ENCODE results near the gene SYK. TPM values are rescaled to one million over a fixed set of nuclear protein-coding genes. Genes with fewer than 3 reads are reported as not detected.

SYK gene
- total RNA-seq, 1 donor from 2014 or later: 0.55 TPM

GRCh38 chr9:90795084-90795483 lies 6.5 kb upstream of the SYK start:
- TF ChIP-seq CTCF (IDR thresholded peaks at IDR 0.05): no peak
- Mint-ChIP-seq H3K27ac (ENCODE audit: unreplicated experiment) (no peak overlapping the region), H3K9me3 (ENCODE audit: low read depth) (peaks cover 5% of the 10 kb centered on the region), H3K4me3 (ENCODE audit: unreplicated experiment) (no peak overlapping the region), H3K36me3 (ENCODE audit: low read depth) (no peaks in the 10 kb centered on the region), H3K27me3 (ENCODE audit: low read depth) (peaks cover 30% of the 10 kb centered on the region), H3K4me1 (ENCODE audit: low read depth) (no peaks in the 10 kb centered on the region)
- no peak for DNase-seq (ENCODE audit: low spot score)

- Mint-ChIP-seq H3K27me3 (ENCODE audit: low read depth) (peaks cover 36% of the 10 kb centered on the region), H3K4me3 (ENCODE audit: unreplicated experiment) (no peak overlapping the region), H3K4me1 (ENCODE audit: low read depth) (no peaks in the 10 kb centered on the region), H3K27ac (ENCODE audit: unreplicated experiment) (no peak overlapping the region), H3K36me3 (ENCODE audit: low read depth) (no peaks in the 10 kb centered on the region), H3K9me3 (ENCODE audit: low read depth) (peaks cover 5% of the 10 kb centered on the region)
- no peak for DNase-seq (ENCODE audit: low spot score)
- no peak for TF ChIP-seq CTCF (IDR thresholded peaks at IDR 0.05)
Observed at GRCh38 chr9:90795871-90796317, 5.7 kb upstream of the SYK start.

- peaks cover 54% of the 10 kb centered on the region for H3K27me3 Mint-ChIP-seq (ENCODE audit: low read depth)
- no peak for TF ChIP-seq CTCF (IDR thresholded peaks at IDR 0.05)
- H3K9me3 Mint-ChIP-seq (ENCODE audit: low read depth): peaks cover 2% of the 10 kb centered on the region
- no peak overlapping the region for H3K27ac Mint-ChIP-seq (ENCODE audit: unreplicated experiment)
- peaks cover 6% of the 10 kb centered on the region for H3K4me1 Mint-ChIP-seq (ENCODE audit: low read depth)
- DNase-seq (ENCODE audit: low spot score): no peak
- H3K36me3 Mint-ChIP-seq (ENCODE audit: low read depth): peaks cover 2% of the 10 kb centered on the region
- no peak overlapping the region for H3K4me3 Mint-ChIP-seq (ENCODE audit: unreplicated experiment)
Observed at GRCh38 chr9:90799271-90799852, 2.3 kb upstream of the SYK start.

GRCh38 chr9:90801973-90802322 lies 329 bp downstream of the SYK start:
- TF ChIP-seq CTCF (IDR thresholded peaks at IDR 0.05): no peak
- H3K27me3 Mint-ChIP-seq (ENCODE audit: low read depth): peaks cover 56% of the 10 kb centered on the region
- H3K27ac Mint-ChIP-seq (ENCODE audit: unreplicated experiment): peak overlapping the region; percentile 18

GRCh38 chr9:90802386-90802985 lies 867 bp downstream of the SYK start:
- Mint-ChIP-seq H3K27ac (ENCODE audit: unreplicated experiment) (no peak overlapping the region), H3K9me3 (ENCODE audit: low read depth) (peaks cover 2% of the 10 kb centered on the region), H3K4me3 (ENCODE audit: unreplicated experiment) (peak overlapping the region; percentile 63), H3K36me3 (ENCODE audit: low read depth) (peaks cover 2% of the 10 kb centered on the region), H3K4me1 (ENCODE audit: low read depth) (peaks cover 6% of the 10 kb centered on the region), H3K27me3 (ENCODE audit: low read depth) (peaks cover 57% of the 10 kb centered on the region)
- no peak for TF ChIP-seq CTCF (IDR thresholded peaks at IDR 0.05)
- no peak for DNase-seq (ENCODE audit: low spot score)

More at GRCh38 chr9:90801973-90802322, 329 bp downstream of the SYK start:
- H3K4me1 Mint-ChIP-seq (ENCODE audit: low read depth): peaks cover 6% of the 10 kb centered on the region
- H3K9me3 Mint-ChIP-seq (ENCODE audit: low read depth): peaks cover 3% of the 10 kb centered on the region
- H3K36me3 Mint-ChIP-seq (ENCODE audit: low read depth): peaks cover 2% of the 10 kb centered on the region
- no peak for DNase-seq (ENCODE audit: low spot score)
- H3K4me3 Mint-ChIP-seq (ENCODE audit: unreplicated experiment): peak overlapping the region; percentile 63
